Neural progenitor cell (in vitro differentiated cells): Measurements from ENCODE around the gene PPP1R9B. TPM values are rescaled to one million over a fixed set of nuclear protein-coding genes. Genes with fewer than 3 reads are reported as not detected.
A peak's percentile ranks its signal among the peaks of the same experiment; 100 is the strongest.

ENCODE experiments used
- DNase-seq: peaks from one replicate; pipeline ENCODE4 v3.0.0-alpha.2; 2016; ENCODE audit warnings: low spot score
- H2AFZ ChIP-seq: fragments of 200-600 bp; sonication (generic); replicated peaks from 2 replicates; pipeline ENCODE4 v1.6.1; 2016; ENCODE audit warnings: antibody characterized with exemption
- H3F3A ChIP-seq: fragments of 200-600 bp; sonication (generic); 2 replicates; pipeline ENCODE4 v1.6.1; 2016; ENCODE audit warnings: antibody characterized with exemption, low read depth
- H3K27ac ChIP-seq: fragments of 200-600 bp; sonication (generic); 2 replicates; pipeline ENCODE4 v1.5.1; 2016; ENCODE audit warnings: mild to moderate bottlenecking
- H3K27me3 ChIP-seq: fragments of 200-600 bp; sonication (generic); 2 replicates; pipeline ENCODE4 v1.6.1; 2016; ENCODE audit warnings: mild to moderate bottlenecking, moderate library complexity
- H3K36me3 ChIP-seq: fragments of 200-600 bp; sonication (generic); 2 replicates; pipeline ENCODE4 v1.5.1; 2016
- H3K4me1 ChIP-seq: fragments of 200-600 bp; sonication (generic); 2 replicates; pipeline ENCODE4 v1.6.1; 2016; ENCODE audit warnings: mixed run types
- H3K4me2 ChIP-seq: fragments of 200-600 bp; sonication (generic); 2 replicates; pipeline ENCODE4 v1.6.1; 2016
- H3K4me3 ChIP-seq: fragments of 200-600 bp; sonication (generic); 2 replicates; pipeline ENCODE4 v1.5.1; 2016
- H3K79me2 ChIP-seq: fragments of 200-600 bp; sonication (generic); 2 replicates; pipeline ENCODE4 v1.6.1; 2016; ENCODE audit warnings: low read depth
- H3K9ac ChIP-seq: fragments of 200-600 bp; sonication (generic); 2 replicates; pipeline ENCODE4 v1.6.1; 2016
- H3K9me3 ChIP-seq: fragments of 200-600 bp; sonication (generic); 2 replicates; pipeline ENCODE4 v1.5.1; 2016; ENCODE audit warnings: low read depth
- H4K20me1 ChIP-seq: fragments of 200-600 bp; sonication (generic); 2 replicates; pipeline ENCODE4 v1.6.1; 2016; ENCODE audit warnings: low read depth
- H3K27ac Mint-ChIP-seq: 3 replicates; pipeline ENCODE4 v1.8.0; 2021; ENCODE audit warnings: mixed read lengths
- H3K27me3 Mint-ChIP-seq: 2 replicates; pipeline ENCODE4 v1.8.0; 2022; ENCODE audit warnings: low read depth, mild to moderate bottlenecking, inconsistent platforms, moderate library complexity, mixed read lengths; ENCODE audit not compliant: insufficient read depth
- H3K36me3 Mint-ChIP-seq: 3 replicates; pipeline ENCODE4 v1.8.0; 2021; ENCODE audit warnings: mixed read lengths
- H3K4me1 Mint-ChIP-seq: 3 replicates; pipeline ENCODE4 v1.8.0; 2021; ENCODE audit warnings: mixed read lengths
- H3K4me3 Mint-ChIP-seq: 3 replicates; pipeline ENCODE4 v1.8.0; 2021; ENCODE audit warnings: mild to moderate bottlenecking, moderate library complexity, mixed read lengths
- H3K9me3 Mint-ChIP-seq: 3 replicates; pipeline ENCODE4 v1.8.0; 2020; ENCODE audit warnings: mixed read lengths
- EZH2 ChIP-seq: fragments of 200-600 bp; sonication (generic); IDR thresholded peaks from 2 replicates; pipeline ENCODE4 v1.6.1; 2017; ENCODE audit warnings: antibody characterized with exemption, mild to moderate bottlenecking, moderate library complexity
- EZH2phosphoT487 ChIP-seq: fragments of 200-600 bp; sonication (generic); IDR thresholded peaks from 2 replicates; pipeline ENCODE4 v1.6.1; 2017; ENCODE audit warnings: antibody characterized with exemption
- total RNA-seq: library from RNA; depleted of rRNA; stranded (reverse); fragments of >200 nt; gene quantifications from 2 replicates; pipeline ENCODE4 v1.2.3, GENCODE V29; 2015; ENCODE audit warnings: low replicate concordance
- TF ChIP-seq, protein P1 (sequence below): fragments of 200-600 bp; sonication (generic); IDR thresholded peaks from 2 replicates; pipeline ENCODE4 v1.5.1; 2017; ENCODE audit warnings: antibody characterized with exemption, mild to moderate bottlenecking

PPP1R9B gene
- total RNA-seq, 1 donor from 2014 or later = 12.0 TPM

DNA sequence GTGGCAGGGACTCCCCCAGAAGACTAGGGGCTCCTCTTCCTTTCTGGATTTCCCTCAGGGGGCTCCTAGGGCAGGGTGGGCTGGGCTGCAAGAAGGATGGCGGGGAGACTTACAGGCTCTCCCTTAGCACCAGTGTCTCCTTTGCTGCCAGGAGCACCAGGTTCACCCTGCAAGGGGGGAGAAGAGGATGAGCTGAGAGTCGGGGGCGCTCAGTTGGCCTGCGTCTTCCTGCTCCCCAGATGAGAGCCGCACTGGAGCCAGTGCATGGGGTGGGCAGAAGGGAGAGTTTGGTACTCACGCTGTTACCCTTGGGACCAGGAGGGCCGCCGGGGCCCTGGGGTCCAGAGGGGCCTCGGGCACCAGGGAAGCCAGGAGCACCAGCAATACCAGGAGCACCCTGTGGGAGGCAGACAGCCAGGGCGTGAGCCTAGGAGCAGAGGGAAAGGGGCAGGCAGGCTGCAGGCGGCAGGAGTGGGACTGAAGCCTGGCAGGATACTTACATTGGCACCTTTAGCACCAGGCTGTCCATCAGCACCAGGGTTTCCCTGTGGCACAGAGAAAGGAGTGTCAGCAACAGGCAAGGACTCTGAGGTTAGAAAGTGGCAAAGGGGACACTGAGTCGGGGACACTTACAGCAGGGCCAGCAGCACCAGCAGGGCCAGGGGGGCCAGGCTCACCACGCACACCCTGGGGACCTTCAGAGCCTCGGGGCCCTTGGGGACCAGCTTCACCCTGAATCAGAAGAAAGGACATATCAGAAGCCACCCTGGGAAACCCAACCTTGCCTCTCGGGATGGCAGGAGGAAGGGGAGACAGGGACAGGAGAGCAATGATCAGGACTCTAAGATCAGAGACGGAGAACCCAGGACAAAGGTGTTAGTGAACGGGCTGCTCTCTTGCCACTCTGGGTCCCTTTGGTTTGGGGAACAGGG lies 44.7 kb upstream of the PPP1R9B start:
- no peak overlapping the region for H3K9ac ChIP-seq
- H3K4me1 ChIP-seq = no peaks in the 10 kb centered on the region
- Mint-ChIP-seq H3K9me3 (no peaks in the 10 kb centered on the region), H3K4me3 (no peak overlapping the region), H3K27me3 (peaks cover 11% of the 10 kb centered on the region), H3K36me3 (no peaks in the 10 kb centered on the region), H3K27ac (peak overlapping the region; percentile 50), H3K4me1 (peaks cover 10% of the 10 kb centered on the region)
- H3F3A ChIP-seq = peaks cover 12% of the 10 kb centered on the region
- H4K20me1 ChIP-seq = no peaks in the 10 kb centered on the region
- peaks cover 17% of the 10 kb centered on the region for H3K27me3 ChIP-seq
- H3K9me3 ChIP-seq = no peaks in the 10 kb centered on the region
- no peak overlapping the region for H3K4me3 ChIP-seq
- H3K36me3 ChIP-seq = no peaks in the 10 kb centered on the region
- no peak overlapping the region for H3K27ac ChIP-seq
- H2AFZ ChIP-seq = no peak overlapping the region
- H3K79me2 ChIP-seq = no peaks in the 10 kb centered on the region
- no peak for TF ChIP-seq EZH2
- TF ChIP-seq EZH2phosphoT487 = no peak
- TF ChIP-seq, protein P1, sequence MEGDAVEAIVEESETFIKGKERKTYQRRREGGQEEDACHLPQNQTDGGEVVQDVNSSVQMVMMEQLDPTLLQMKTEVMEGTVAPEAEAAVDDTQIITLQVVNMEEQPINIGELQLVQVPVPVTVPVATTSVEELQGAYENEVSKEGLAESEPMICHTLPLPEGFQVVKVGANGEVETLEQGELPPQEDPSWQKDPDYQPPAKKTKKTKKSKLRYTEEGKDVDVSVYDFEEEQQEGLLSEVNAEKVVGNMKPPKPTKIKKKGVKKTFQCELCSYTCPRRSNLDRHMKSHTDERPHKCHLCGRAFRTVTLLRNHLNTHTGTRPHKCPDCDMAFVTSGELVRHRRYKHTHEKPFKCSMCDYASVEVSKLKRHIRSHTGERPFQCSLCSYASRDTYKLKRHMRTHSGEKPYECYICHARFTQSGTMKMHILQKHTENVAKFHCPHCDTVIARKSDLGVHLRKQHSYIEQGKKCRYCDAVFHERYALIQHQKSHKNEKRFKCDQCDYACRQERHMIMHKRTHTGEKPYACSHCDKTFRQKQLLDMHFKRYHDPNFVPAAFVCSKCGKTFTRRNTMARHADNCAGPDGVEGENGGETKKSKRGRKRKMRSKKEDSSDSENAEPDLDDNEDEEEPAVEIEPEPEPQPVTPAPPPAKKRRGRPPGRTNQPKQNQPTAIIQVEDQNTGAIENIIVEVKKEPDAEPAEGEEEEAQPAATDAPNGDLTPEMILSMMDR = no peak
- DNase-seq = no peak
- no peak overlapping the region for H3K4me2 ChIP-seq

DNA sequence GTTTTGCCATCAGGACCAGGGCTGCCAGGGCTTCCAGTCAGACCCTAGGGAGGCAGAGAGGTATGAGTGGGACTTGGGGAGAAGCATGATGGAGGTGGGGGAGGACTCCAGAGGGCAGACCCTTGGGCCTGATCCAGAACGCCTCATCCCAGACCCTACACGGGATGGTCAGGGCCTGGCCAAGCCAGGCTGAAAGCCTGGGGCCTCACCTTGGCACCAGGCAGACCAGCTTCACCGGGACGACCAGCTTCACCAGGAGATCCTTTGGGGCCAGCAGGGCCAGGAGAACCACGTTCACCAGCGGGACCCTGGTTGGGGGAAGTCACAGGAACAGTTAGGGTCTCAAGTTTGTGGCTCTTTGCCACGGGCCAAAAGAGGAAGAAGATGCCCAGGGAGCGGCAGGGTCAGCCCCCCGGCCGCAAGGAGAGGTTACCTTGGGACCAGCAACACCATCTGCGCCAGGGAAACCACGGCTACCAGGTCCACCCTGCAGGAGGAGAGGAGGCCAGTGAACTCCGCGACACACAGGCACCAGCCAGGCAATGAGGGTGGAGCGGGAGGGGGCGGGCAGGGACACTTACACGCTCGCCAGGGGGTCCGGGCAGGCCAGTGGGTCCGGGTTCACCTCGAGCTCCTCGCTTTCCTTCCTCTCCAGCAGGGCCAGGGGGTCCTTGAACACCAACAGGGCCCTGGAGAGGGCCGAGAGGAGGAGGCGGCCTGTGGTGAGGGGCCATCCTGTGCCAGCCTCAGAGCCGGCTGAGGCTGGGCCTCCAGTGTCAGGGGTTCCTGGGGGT lies 43.9 kb upstream of the PPP1R9B start:
- H3K4me1 Mint-ChIP-seq = peaks cover 5% of the 10 kb centered on the region
- no peaks in the 10 kb centered on the region for H3K9me3 Mint-ChIP-seq
- no peaks in the 10 kb centered on the region for H3K9me3 ChIP-seq
- peaks cover 11% of the 10 kb centered on the region for H3K27me3 Mint-ChIP-seq
- no peak overlapping the region for H3K9ac ChIP-seq
- no peak overlapping the region for H3K4me3 ChIP-seq
- no peaks in the 10 kb centered on the region for H3K4me1 ChIP-seq
- H3K4me2 ChIP-seq = no peak overlapping the region
- H3K36me3 ChIP-seq = no peaks in the 10 kb centered on the region
- H3F3A ChIP-seq = peaks cover 6% of the 10 kb centered on the region
- H3K4me3 Mint-ChIP-seq = no peak overlapping the region
- DNase-seq = no peak
- peaks cover 2% of the 10 kb centered on the region for H3K36me3 Mint-ChIP-seq
- H3K27me3 ChIP-seq = peaks cover 10% of the 10 kb centered on the region
- no peaks in the 10 kb centered on the region for H4K20me1 ChIP-seq
- H3K79me2 ChIP-seq = no peaks in the 10 kb centered on the region
- H3K27ac Mint-ChIP-seq = no peak overlapping the region
- no peak overlapping the region for H2AFZ ChIP-seq
- TF ChIP-seq EZH2 (no peak), EZH2phosphoT487 (no peak)
- TF ChIP-seq, protein P1 = no peak
- no peak overlapping the region for H3K27ac ChIP-seq

DNA sequence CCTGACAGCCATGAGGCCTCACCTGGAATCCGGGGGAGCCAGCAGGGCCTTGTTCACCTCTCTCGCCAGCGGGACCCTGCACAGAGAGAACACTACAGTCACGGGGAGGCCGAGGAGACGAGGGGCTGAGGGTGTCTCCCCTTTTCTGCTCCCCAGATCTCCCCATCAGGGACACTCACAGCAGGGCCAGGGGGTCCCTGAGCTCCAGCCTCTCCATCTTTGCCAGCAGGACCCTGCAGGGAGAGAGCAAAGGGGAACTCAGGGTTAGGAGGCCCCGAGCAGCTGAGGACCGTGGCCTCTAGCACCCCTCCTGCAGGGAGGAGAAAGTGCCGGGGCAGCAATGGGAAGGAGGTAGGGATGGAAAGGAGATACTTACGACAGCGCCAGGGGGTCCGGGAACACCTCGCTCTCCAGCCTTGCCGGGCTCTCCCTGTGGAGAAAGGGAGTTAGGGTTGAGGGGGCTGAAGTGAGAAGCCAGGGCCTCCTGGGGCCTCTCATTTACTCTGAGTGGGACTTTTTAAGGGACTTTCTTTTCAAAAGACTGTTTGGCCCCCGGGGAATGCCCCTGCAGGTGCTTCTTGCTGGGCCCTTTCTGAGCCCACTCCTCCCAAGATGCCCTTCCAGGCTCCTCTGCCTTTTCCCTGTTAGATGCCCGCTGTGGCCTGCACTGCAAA lies 42.3 kb upstream of the PPP1R9B start:
- H3K4me1 ChIP-seq = no peaks in the 10 kb centered on the region
- Mint-ChIP-seq H3K27me3 (peaks cover 14% of the 10 kb centered on the region), H3K27ac (no peak overlapping the region), H3K36me3 (peaks cover 2% of the 10 kb centered on the region), H3K4me3 (no peak overlapping the region), H3K9me3 (no peaks in the 10 kb centered on the region), H3K4me1 (no peaks in the 10 kb centered on the region)
- TF ChIP-seq, protein P1 = no peak
- TF ChIP-seq EZH2phosphoT487 = no peak
- no peak for TF ChIP-seq EZH2
- no peaks in the 10 kb centered on the region for H3K79me2 ChIP-seq
- H3K9ac ChIP-seq = no peak overlapping the region
- no peak for DNase-seq
- no peak overlapping the region for H3K4me2 ChIP-seq
- H3K27me3 ChIP-seq = no peaks in the 10 kb centered on the region
- no peak overlapping the region for H3K27ac ChIP-seq
- H3F3A ChIP-seq = no peaks in the 10 kb centered on the region
- no peak overlapping the region for H2AFZ ChIP-seq
- H3K9me3 ChIP-seq = no peaks in the 10 kb centered on the region
- H3K36me3 ChIP-seq = no peaks in the 10 kb centered on the region
- no peak overlapping the region for H3K4me3 ChIP-seq
- no peaks in the 10 kb centered on the region for H4K20me1 ChIP-seq
